Astrocyte (in vitro differentiated cells and primary cell): Measurements from ENCODE around the gene HOXC9. TPM values are rescaled to one million over a fixed set of nuclear protein-coding genes. Genes with fewer than 3 reads are reported as not detected.

Source experiments
- DNase-seq: peaks from one replicate; pipeline ENCODE4 v3.0.0-alpha.2; 2010; ENCODE audit warnings: low read depth
- FAIRE-seq: peaks from 2 replicates; lab custom pipeline; 2011; peaks lifted over from hg19 to GRCh38; lab: Jason Lieb, UNC
- H2AFZ ChIP-seq: 2 replicates; pipeline ENCODE4 v1.6.0; 2012; ENCODE audit warnings: low read depth, low read length, inconsistent platforms
- H3K27ac ChIP-seq: 2 replicates; pipeline ENCODE4 v1.5.1; 2011; ENCODE audit warnings: low read depth, low read length, inconsistent platforms
- H3K27me3 ChIP-seq: 2 replicates; pipeline ENCODE4 v1.6.0; 2011; ENCODE audit warnings: low read length, inconsistent platforms; ENCODE audit not compliant: insufficient read depth
- H3K36me3 ChIP-seq: 2 replicates; pipeline ENCODE4 v1.5.1; 2011; ENCODE audit warnings: low read length, inconsistent platforms; ENCODE audit not compliant: insufficient read depth
- H3K4me1 ChIP-seq: 2 replicates; pipeline ENCODE4 v1.5.1; 2011; ENCODE audit warnings: low read length, inconsistent platforms; ENCODE audit not compliant: insufficient read depth
- H3K4me2 ChIP-seq: 2 replicates; pipeline ENCODE4 v1.6.0; 2012; ENCODE audit warnings: low read length, inconsistent platforms
- H3K4me3 ChIP-seq: 2 replicates; pipeline ENCODE4 v1.5.1; 2011; ENCODE audit warnings: low read depth, mild to moderate bottlenecking, low read length, inconsistent platforms; ENCODE audit not compliant: insufficient read depth
- H3K79me2 ChIP-seq: 2 replicates; pipeline ENCODE4 v1.6.0; 2012; ENCODE audit warnings: mild to moderate bottlenecking, low read length, inconsistent platforms; ENCODE audit not compliant: insufficient read depth
- H3K9ac ChIP-seq: 2 replicates; pipeline ENCODE4 v1.6.0; 2012; ENCODE audit warnings: mild to moderate bottlenecking, low read length, inconsistent platforms
- H3K9me3 ChIP-seq: 2 replicates; pipeline ENCODE4 v1.5.1; 2012; ENCODE audit warnings: low read depth, mild to moderate bottlenecking, low read length, inconsistent platforms; ENCODE audit not compliant: insufficient read depth
- H4K20me1 ChIP-seq: 2 replicates; pipeline ENCODE4 v1.6.0; 2012; ENCODE audit warnings: low read length, inconsistent platforms; ENCODE audit not compliant: insufficient read depth
- H3K27ac Mint-ChIP-seq: one replicate; pipeline ENCODE4 v1.8.0; 2021; ENCODE audit warnings: mild to moderate bottlenecking, mixed read lengths; ENCODE audit not compliant: unreplicated experiment
- H3K27me3 Mint-ChIP-seq: one replicate; pipeline ENCODE4 v1.8.0; 2021; ENCODE audit warnings: low read depth, mixed read lengths; ENCODE audit not compliant: unreplicated experiment
- H3K36me3 Mint-ChIP-seq: one replicate; pipeline ENCODE4 v1.8.0; 2021; ENCODE audit warnings: low read depth, mixed read lengths; ENCODE audit not compliant: unreplicated experiment
- H3K4me1 Mint-ChIP-seq: one replicate; pipeline ENCODE4 v1.8.0; 2021; ENCODE audit warnings: low read depth, mixed read lengths; ENCODE audit not compliant: unreplicated experiment
- H3K4me3 Mint-ChIP-seq: one replicate; pipeline ENCODE4 v1.8.0; 2021; ENCODE audit warnings: mild to moderate bottlenecking, moderate library complexity, mixed read lengths; ENCODE audit not compliant: unreplicated experiment
- H3K9me3 Mint-ChIP-seq: one replicate; pipeline ENCODE4 v1.8.0; 2021; ENCODE audit warnings: mild to moderate bottlenecking, mixed read lengths; ENCODE audit not compliant: unreplicated experiment
- CTCF ChIP-seq: IDR thresholded peaks from 2 replicates; pipeline ENCODE4 v1.5.1; 2011; ENCODE audit warnings: low read depth, mild to moderate bottlenecking, inconsistent platforms, low read length, moderate library complexity; ENCODE audit not compliant: insufficient read depth
- EZH2 ChIP-seq: IDR thresholded peaks from 2 replicates; pipeline ENCODE4 v1.6.1; 2012; ENCODE audit warnings: mild to moderate bottlenecking, low read length, inconsistent platforms; ENCODE audit not compliant: insufficient read depth
- total RNA-seq: library from RNA; stranded (reverse); gene quantifications from 2 replicates; pipeline ENCODE4 v1.2.1, GENCODE V29; 2021

HOXC9 gene
- total RNA-seq, 1 donor from 2014 or later, result not detected

GRCh38 chr12:54016051-54016450, 16.1 kb downstream of the HOXC9 start:
- no peak overlapping the region for H3K27ac ChIP-seq
- H3K36me3 Mint-ChIP-seq, result no peaks in the 10 kb centered on the region
- H3K4me1 ChIP-seq, result no peaks in the 10 kb centered on the region
- no peaks in the 10 kb centered on the region for H3K36me3 ChIP-seq
- H3K4me3 Mint-ChIP-seq, result no peak overlapping the region
- H3K9me3 ChIP-seq, result no peaks in the 10 kb centered on the region
- no peak overlapping the region for H3K4me2 ChIP-seq
- peaks cover 84% of the 10 kb centered on the region for H3K27me3 ChIP-seq
- H4K20me1 ChIP-seq, result no peaks in the 10 kb centered on the region
- no peak overlapping the region for H3K27ac Mint-ChIP-seq
- peaks cover 18% of the 10 kb centered on the region for H3K9me3 Mint-ChIP-seq
- no peak overlapping the region for H2AFZ ChIP-seq
- TF ChIP-seq EZH2, result no peak
- no peak for TF ChIP-seq CTCF
- peaks cover 84% of the 10 kb centered on the region for H3K27me3 Mint-ChIP-seq
- no peak overlapping the region for H3K4me3 ChIP-seq
- no peaks in the 10 kb centered on the region for H3K4me1 Mint-ChIP-seq
- no peak overlapping the region for H3K9ac ChIP-seq
- H3K79me2 ChIP-seq, result no peaks in the 10 kb centered on the region
- DNase-seq, result no peak
- FAIRE-seq, result no peak

GRCh38 chr12:54016478-54016964, 16.6 kb downstream of the HOXC9 start:
- Histone ChIP-seq H3K4me1 (no peaks in the 10 kb centered on the region), H2AFZ (no peak overlapping the region), H3K27me3 (peaks cover 83% of the 10 kb centered on the region), H3K9ac (no peak overlapping the region), H3K79me2 (no peaks in the 10 kb centered on the region), H3K4me3 (no peak overlapping the region), H3K36me3 (no peaks in the 10 kb centered on the region), H4K20me1 (no peaks in the 10 kb centered on the region), H3K4me2 (no peak overlapping the region), H3K9me3 (no peaks in the 10 kb centered on the region), H3K27ac (no peak overlapping the region)
- Mint-ChIP-seq H3K4me3 (no peak overlapping the region), H3K27me3 (peaks cover 84% of the 10 kb centered on the region), H3K4me1 (no peaks in the 10 kb centered on the region), H3K27ac (no peak overlapping the region), H3K36me3 (no peaks in the 10 kb centered on the region), H3K9me3 (peaks cover 19% of the 10 kb centered on the region)
- DNase-seq (no peak), FAIRE-seq (no peak)
- TF ChIP-seq CTCF (no peak), EZH2 (no peak)

- Histone ChIP-seq H3K9me3 (no peaks in the 10 kb centered on the region), H2AFZ (no peak overlapping the region), H3K27ac (no peak overlapping the region), H3K4me3 (no peak overlapping the region), H3K36me3 (no peaks in the 10 kb centered on the region), H4K20me1 (no peaks in the 10 kb centered on the region), H3K27me3 (peaks cover 86% of the 10 kb centered on the region), H3K9ac (no peak overlapping the region), H3K4me1 (no peaks in the 10 kb centered on the region), H3K79me2 (no peaks in the 10 kb centered on the region), H3K4me2 (peak overlapping the region; percentile 72)
- Mint-ChIP-seq H3K36me3 (peaks cover 2% of the 10 kb centered on the region), H3K9me3 (peaks cover 17% of the 10 kb centered on the region), H3K27me3 (peaks cover 85% of the 10 kb centered on the region), H3K27ac (no peak overlapping the region), H3K4me3 (no peak overlapping the region), H3K4me1 (no peaks in the 10 kb centered on the region)
- no peak for TF ChIP-seq EZH2
- no peak for TF ChIP-seq CTCF
- FAIRE-seq, result no peak
- DNase-seq, result no peak
These were observed 17.2 kb downstream of the HOXC9 start for GRCh38 chr12:54017027-54017788.
